GM23248 (cell line): ENCODE results near the gene MUC21. TPM values are rescaled to one million over a fixed set of nuclear protein-coding genes. Genes with fewer than 3 reads are reported as not detected.

Experiments used
- DNase-seq: peaks from one replicate; pipeline ENCODE4 v3.0.0-alpha.2; 2015
- H2AFZ ChIP-seq: fragments of 200-600 bp; sonication (generic); 2 replicates; pipeline ENCODE4 v1.6.1; 2016; ENCODE audit warnings: antibody characterized with exemption
- H3F3A ChIP-seq: fragments of 200-600 bp; sonication (generic); 2 replicates; pipeline ENCODE4 v1.6.1; 2016; ENCODE audit warnings: mild to moderate bottlenecking, antibody characterized with exemption, mixed run types; ENCODE audit not compliant: insufficient read depth
- H3K27ac ChIP-seq: fragments of 200-600 bp; sonication (generic); 2 replicates; pipeline ENCODE4 v1.5.1; 2016; ENCODE audit warnings: mild to moderate bottlenecking
- H3K27me3 ChIP-seq: fragments of 200-600 bp; sonication (generic); replicated peaks from 2 replicates; pipeline ENCODE4 v1.6.1; 2016; ENCODE audit warnings: mild to moderate bottlenecking; ENCODE audit not compliant: insufficient read depth
- H3K36me3 ChIP-seq: fragments of 200-600 bp; sonication (generic); 2 replicates; pipeline ENCODE4 v1.6.1; 2016; ENCODE audit warnings: low read depth, mild to moderate bottlenecking
- H3K4me1 ChIP-seq: fragments of 200-600 bp; sonication (generic); 2 replicates; pipeline ENCODE4 v1.6.1; 2016; ENCODE audit warnings: mild to moderate bottlenecking; ENCODE audit not compliant: insufficient read depth
- H3K4me2 ChIP-seq: fragments of 200-600 bp; sonication (generic); one replicate; pipeline ENCODE4 v1.6.1; 2016; ENCODE audit warnings: mild to moderate bottlenecking; ENCODE audit not compliant: unreplicated experiment
- H3K4me3 ChIP-seq: fragments of 200-600 bp; sonication (generic); 2 replicates; pipeline ENCODE4 v1.5.1; 2016; ENCODE audit warnings: mild to moderate bottlenecking
- H3K79me2 ChIP-seq: fragments of 200-600 bp; sonication (generic); 2 replicates; pipeline ENCODE4 v1.6.1; 2016; ENCODE audit warnings: mild to moderate bottlenecking; ENCODE audit not compliant: insufficient read depth
- H3K9ac ChIP-seq: fragments of 200-600 bp; sonication (generic); 2 replicates; pipeline ENCODE4 v1.6.1; 2016; ENCODE audit warnings: mild to moderate bottlenecking
- H3K9me2 ChIP-seq: fragments of 200-600 bp; sonication (generic); 2 replicates; pipeline ENCODE4 v1.6.1; 2016; ENCODE audit warnings: mixed run types, mild to moderate bottlenecking, moderate library complexity; ENCODE audit not compliant: insufficient read depth
- H3K9me3 ChIP-seq: fragments of 200-600 bp; sonication (generic); one replicate; pipeline ENCODE4 v1.6.1; 2017; ENCODE audit warnings: low read depth
- H4K20me1 ChIP-seq: fragments of 200-600 bp; sonication (generic); 2 replicates; pipeline ENCODE4 v1.6.0; 2016; ENCODE audit not compliant: insufficient read depth
- EZH2 ChIP-seq: fragments of 200-600 bp; sonication (generic); IDR thresholded peaks from 2 replicates; pipeline ENCODE4 v1.6.1; 2018; ENCODE audit warnings: antibody characterized with exemption, mild to moderate bottlenecking; ENCODE audit not compliant: insufficient read depth, poor library complexity, severe bottlenecking
- EZH2phosphoT487 ChIP-seq: fragments of 200-600 bp; sonication (generic); IDR thresholded peaks from 2 replicates; pipeline ENCODE4 v1.6.1; 2018; ENCODE audit warnings: antibody characterized with exemption, moderate library complexity, mild to moderate bottlenecking, low read depth; ENCODE audit not compliant: insufficient read depth
- WGBS, 2 experiments: methylation state at CpG; one replicate each; pipeline ENCODE4 v1.1.6; 2015 to 2017; ENCODE audit warnings: low lambda C conversion rate in 2 of 2, low coverage in 1 of 2; ENCODE audit errors: missing lambda C conversion rate in 2 of 2; 5-methylcytosine and 5-hydroxymethylcytosine counted together
- in situ Hi-C: fragments of 300-500 bp; cut with MboI; formaldehyde crosslinking; loops from 2 replicates; pipeline ENCODE4 v1.15.0; 2020
- polyA plus RNA-seq: library from polyadenylated mRNA; unstranded; fragments of >200 nt; fragmentation: Nextera tagmentation; extraction: Ambion mirVana; gene quantifications from 2 replicates; pipeline ENCODE4 v1.2.1, GENCODE V29; 2016
- total RNA-seq: library from RNA; depleted of rRNA; stranded (reverse); fragments of >200 nt; shearing (Covaris generic); gene quantifications from 2 replicates; pipeline ENCODE4 v1.2.3, GENCODE V29; 2014

Gene MUC21
- total and polyA plus RNA-seq, 2 experiments from 2014 or later: not detected

- Histone ChIP-seq H3K27me3 (peaks cover 12% of the 10 kb centered on the region; the same call in 1 of the 2 replicates), H3K79me2 (no peaks in the 10 kb centered on the region), H4K20me1 (no peaks in the 10 kb centered on the region), H3K9me3 (no peaks in the 10 kb centered on the region), H3K36me3 (no peaks in the 10 kb centered on the region), H3K4me2 (no peak overlapping the region), H3F3A (0 out of 2 replicates have a peak, but pooled peaks cover 4% of the 10 kb centered on the region), H3K9me2 (no peaks in the 10 kb centered on the region), H3K4me3 (no peak overlapping the region), H3K4me1 (no peaks in the 10 kb centered on the region), H3K9ac (no peak overlapping the region), H2AFZ (no peak overlapping the region), H3K27ac (no peak overlapping the region)
- 64 to 66% methylated on average over 4 of the region's 4 CpGs for WGBS, 2 experiments
- in situ Hi-C loops: no loop called here
- TF ChIP-seq EZH2phosphoT487: no peak
- TF ChIP-seq EZH2: no peak
- DNase-seq: no peak
Observed at GRCh38 chr6:31004794-31005193, 21.3 kb downstream of the MUC21 start.

- H4K20me1 ChIP-seq: no peaks in the 10 kb centered on the region
- no peaks in the 10 kb centered on the region for H3K9me2 ChIP-seq
- WGBS, 2 experiments: 74 to 78% methylated on average over 9 of the region's 9 CpGs
- no peaks in the 10 kb centered on the region for H3K4me1 ChIP-seq
- H3K9me3 ChIP-seq: no peaks in the 10 kb centered on the region
- H3F3A ChIP-seq: 0 out of 2 replicates have a peak, but pooled peaks cover 4% of the 10 kb centered on the region
- TF ChIP-seq EZH2phosphoT487: no peak
- no peak for TF ChIP-seq EZH2
- H3K36me3 ChIP-seq: no peaks in the 10 kb centered on the region
- no peak overlapping the region for H3K4me3 ChIP-seq
- DNase-seq: no peak
- H3K4me2 ChIP-seq: no peak overlapping the region
- no peak overlapping the region for H3K27ac ChIP-seq
- in situ Hi-C loops: no loop called here
- H2AFZ ChIP-seq: no peak overlapping the region
- no peaks in the 10 kb centered on the region for H3K79me2 ChIP-seq
- no peak overlapping the region for H3K9ac ChIP-seq
- peaks cover 12% of the 10 kb centered on the region; the same call in 1 of the 2 replicates for H3K27me3 ChIP-seq
Observed at GRCh38 chr6:31005249-31006020, 21.9 kb downstream of the MUC21 start.

GRCh38 chr6:31007694-31008093 lies 24.2 kb downstream of the MUC21 start:
- no peak overlapping the region for H3K4me3 ChIP-seq
- H3K9me2 ChIP-seq: no peaks in the 10 kb centered on the region
- no peak overlapping the region for H3K9ac ChIP-seq
- H4K20me1 ChIP-seq: no peaks in the 10 kb centered on the region
- WGBS, 2 experiments: 47 to 48% methylated on average over 8 of the region's 8 CpGs
- no peak overlapping the region for H2AFZ ChIP-seq
- no peak overlapping the region for H3K27ac ChIP-seq
- no peaks in the 10 kb centered on the region for H3K36me3 ChIP-seq
- DNase-seq: peak; percentile 66
- no peak for TF ChIP-seq EZH2
- no peak for TF ChIP-seq EZH2phosphoT487
- H3K4me1 ChIP-seq: no peaks in the 10 kb centered on the region
- H3K79me2 ChIP-seq: no peaks in the 10 kb centered on the region
- in situ Hi-C loops: no loop called here
- peaks cover 12% of the 10 kb centered on the region; the same call in 1 of the 2 replicates for H3K27me3 ChIP-seq
- H3F3A ChIP-seq: 0 out of 2 replicates have a peak, but pooled peaks cover 4% of the 10 kb centered on the region
- H3K4me2 ChIP-seq: no peak overlapping the region
- no peaks in the 10 kb centered on the region for H3K9me3 ChIP-seq

- Histone ChIP-seq H2AFZ (no peak overlapping the region), H3K9ac (no peak overlapping the region), H3K9me2 (no peaks in the 10 kb centered on the region), H3K36me3 (no peaks in the 10 kb centered on the region), H3K9me3 (no peaks in the 10 kb centered on the region), H3K4me3 (no peak overlapping the region), H3K27me3 (peaks cover 12% of the 10 kb centered on the region; the same call in 1 of the 2 replicates), H3K27ac (no peak overlapping the region), H3K4me2 (no peak overlapping the region), H3K79me2 (no peaks in the 10 kb centered on the region), H3F3A (0 out of 2 replicates have a peak, but pooled peaks cover 4% of the 10 kb centered on the region), H4K20me1 (no peaks in the 10 kb centered on the region), H3K4me1 (no peaks in the 10 kb centered on the region)
- in situ Hi-C loops: no loop called here
- TF ChIP-seq EZH2 (no peak), EZH2phosphoT487 (no peak)
- DNase-seq: no peak
- WGBS, 2 experiments: 28 to 37% methylated on average over 4 of the region's 4 CpGs
Observed at GRCh38 chr6:31008165-31008564, 24.6 kb downstream of the MUC21 start.
